K562 (cell line): ENCODE data around the gene ASB2. TPM values are rescaled to one million over a fixed set of nuclear protein-coding genes. Genes with fewer than 3 reads are reported as not detected.

Source experiments
- ATAC-seq: fragments of 200-7000 bp; cut with Tn5 transposase; 3 replicates; pipeline ENCODE4 v1.9.1; 2020; ENCODE audit warnings: moderate library complexity
- BruUV-seq: library from RNA; stranded (reverse); fragments of 400-500 nt; replicated peaks from 2 replicates; lab custom pipeline; 2021; lab: Mats Ljungman, UMichigan
- CTCF ChIA-PET: fragments of 300-600 bp; formaldehyde crosslinking; extraction: SDS; loops from one replicate; lab custom pipeline; 2021; ENCODE audit warnings: low intra/inter-chr PET ratio; lab: Yijun Ruan, JAX
- POLR2A ChIA-PET: fragments of 300-600, 350-650 bp; sonication (Branson Sonifier 250); formaldehyde crosslinking; extraction: SDS; loops from one replicate; lab custom pipeline; 2021; ENCODE audit warnings: antibody characterized with exemption, inconsistent platforms; lab: Yijun Ruan, JAX
- DNase-seq, 4 experiments: peaks; one replicate each; pipeline versions ENCODE4 v3.0.0 to v3.0.0-alpha.2; 2011 to 2018; ENCODE audit warnings: low spot score in 3 of 4, mixed read lengths in 3 of 4; ENCODE audit errors: extremely low read depth in 1 of 4
- FAIRE-seq: peaks from 2 replicates; lab custom pipeline; 2011; peaks lifted over from hg19 to GRCh38; lab: Jason Lieb, UNC
- H2AFZ ChIP-seq: 2 replicates; pipeline ENCODE4 v1.6.0; 2011; ENCODE audit warnings: low read depth, low read length, control low read depth, inconsistent platforms
- H3K27ac ChIP-seq: fragments of 200-600 bp; 3 replicates; pipeline ENCODE4 v1.8.0; 2011; ENCODE audit warnings: low read depth, mild to moderate bottlenecking, control low read depth, inconsistent platforms, low read length, moderate library complexity, mixed read lengths; ENCODE audit errors: extremely low read depth
- H3K27me3 ChIP-seq, 2 experiments: fragments of 300-600 bp in 1 of 2; 2 replicates in 1 of 2; 3 replicates in 1 of 2; pipeline versions ENCODE4 v1.6.0 to v1.8.0; 2011; ENCODE audit warnings: inconsistent platforms in 2 of 2, low read length in 2 of 2, mild to moderate bottlenecking in 1 of 2, mixed read lengths in 1 of 2, moderate library complexity in 1 of 2; ENCODE audit not compliant: control insufficient read depth in 2 of 2, insufficient read depth in 2 of 2
- H3K36me3 ChIP-seq: fragments of 300-600 bp; 3 replicates; pipeline ENCODE4 v1.8.0; 2011; ENCODE audit warnings: mild to moderate bottlenecking, low read length, inconsistent platforms; ENCODE audit not compliant: control insufficient read depth, insufficient read depth
- H3K4me1 ChIP-seq, 2 experiments: fragments of 200-600 bp in 1 of 2; replicated peaks in 1 of 2; 2 replicates in 1 of 2; 3 replicates in 1 of 2; pipeline versions ENCODE4 v1.5.1 to v1.8.0; 2011; ENCODE audit warnings: inconsistent platforms in 2 of 2, low read length in 2 of 2, mild to moderate bottlenecking in 1 of 2, mixed read lengths in 1 of 2, moderate library complexity in 1 of 2; ENCODE audit not compliant: control insufficient read depth in 2 of 2, insufficient read depth in 2 of 2
- H3K4me2 ChIP-seq: 2 replicates; pipeline ENCODE4 v1.6.1; 2011; ENCODE audit warnings: low read length, control low read depth, inconsistent platforms, mixed read lengths; ENCODE audit not compliant: insufficient read depth
- H3K4me3 ChIP-seq: fragments of 200-600 bp; sonication (generic), shearing (Covaris generic); 2 replicates; pipeline ENCODE4 v1.5.1; 2016; ENCODE audit warnings: control low read depth, inconsistent platforms
- H3K79me2 ChIP-seq: fragments of 200-600 bp; 3 replicates; pipeline ENCODE4 v1.8.0; 2011; ENCODE audit warnings: low read length, inconsistent platforms; ENCODE audit not compliant: control insufficient read depth, insufficient read depth
- H3K9ac ChIP-seq, 2 experiments: 2 replicates each; pipeline versions ENCODE4 v1.6.0 to v1.6.1; 2011; ENCODE audit warnings: low read depth in 2 of 2, low read length in 2 of 2, control low read depth in 1 of 2, inconsistent platforms in 1 of 2, mild to moderate bottlenecking in 1 of 2, mixed read lengths in 1 of 2; ENCODE audit not compliant: insufficient read depth in 1 of 2
- H3K9me1 ChIP-seq: one replicate; pipeline ENCODE4 v1.6.0; 2011; ENCODE audit warnings: inconsistent platforms, mild to moderate bottlenecking, low read length, moderate library complexity; ENCODE audit not compliant: control insufficient read depth, insufficient read depth
- H3K9me3 ChIP-seq: replicated peaks from 2 replicates; pipeline ENCODE4 v1.5.1; 2011; ENCODE audit warnings: low read depth, low read length, inconsistent platforms; ENCODE audit not compliant: control insufficient read depth, insufficient read depth
- H4K20me1 ChIP-seq: replicated peaks from 2 replicates; pipeline ENCODE4 v1.6.1; 2011; ENCODE audit warnings: low read length, inconsistent platforms, mixed read lengths; ENCODE audit not compliant: control insufficient read depth, insufficient read depth
- CHCHD3 ChIP-seq: fragments of 250-450 bp; sonication (Bioruptor Pico); IDR thresholded peaks from 2 replicates; pipeline ENCODE4 v2.1.2; 2022; ENCODE audit warnings: mild to moderate bottlenecking
- DNMT1 ChIP-seq: fragments of 450-650 bp; IDR thresholded peaks from 2 replicates; pipeline ENCODE4 v1.6.1; 2016; ENCODE audit warnings: antibody characterized with exemption, mild to moderate bottlenecking
- GABPA ChIP-seq: fragments of 200-800 bp; sonication (Bioruptor generic); conservative IDR thresholded peaks from 2 replicates; pipeline ENCODE4 v1.6.1; 2016; ENCODE audit warnings: low read depth, missing genetic modification characterization, missing compliant biosample characterization
- HDAC2 ChIP-seq: fragments of 450-650 bp; IDR thresholded peaks from 2 replicates; pipeline ENCODE4 v1.6.1; 2016; ENCODE audit warnings: mild to moderate bottlenecking
- KDM2B ChIP-seq: fragments of 250-450 bp; sonication (Bioruptor Pico); IDR thresholded peaks from 2 replicates; pipeline ENCODE4 v1.8.0; 2021; ENCODE audit warnings: mild to moderate bottlenecking, moderate library complexity
- LARP7 ChIP-seq: fragments of 450-650 bp; IDR thresholded peaks from 2 replicates; pipeline ENCODE4 v1.6.1; 2016
- LEF1 ChIP-seq: fragments of 450-650 bp; IDR thresholded peaks from 2 replicates; pipeline ENCODE4 v1.6.1; 2016; ENCODE audit warnings: mild to moderate bottlenecking
- MAFF ChIP-seq: IDR thresholded peaks from 2 replicates; pipeline ENCODE4 v1.6.1; 2012; ENCODE audit warnings: low read length, improper control_type of control experiment
- MAFK ChIP-seq: IDR thresholded peaks from 2 replicates; pipeline ENCODE4 v1.6.1; 2011; ENCODE audit warnings: low read length, improper control_type of control experiment
- MTA1 ChIP-seq: fragments of 450-650 bp; IDR thresholded peaks from 2 replicates; pipeline ENCODE4 v1.6.1; 2017; ENCODE audit warnings: borderline replicate concordance
- MXI1 ChIP-seq: IDR thresholded peaks from 2 replicates; pipeline ENCODE4 v1.6.1; 2011; ENCODE audit warnings: low read depth, mild to moderate bottlenecking, improper control_type of control experiment, low read length
- NFIC ChIP-seq: fragments of 450-650 bp; IDR thresholded peaks from 2 replicates; pipeline ENCODE4 v1.6.1; 2017; ENCODE audit warnings: mild to moderate bottlenecking, inconsistent platforms
- POLR3A ChIP-seq: IDR thresholded peaks from 2 replicates; pipeline ENCODE4 v1.6.1; 2011; ENCODE audit warnings: borderline replicate concordance, mild to moderate bottlenecking, moderate library complexity; ENCODE audit not compliant: insufficient read length, insufficient read depth; ENCODE audit errors: extremely low read depth
- RUNX1 ChIP-seq: sonication (generic); IDR thresholded peaks from 2 replicates; pipeline ENCODE4 v1.6.1; 2016; ENCODE audit warnings: antibody characterized with exemption, low read depth
- SRSF1 ChIP-seq: fragments of 200-400 bp; formaldehyde crosslinking; IDR thresholded peaks from 2 replicates; pipeline ENCODE4 v1.6.1; 2017; ENCODE audit warnings: mild to moderate bottlenecking, low read depth, low read length, moderate library complexity
- TAL1 ChIP-seq: fragments of 450-650 bp; IDR thresholded peaks from 2 replicates; pipeline ENCODE4 v1.6.1; 2016; ENCODE audit warnings: mild to moderate bottlenecking
- YBX1 ChIP-seq: fragments of 450-650 bp; IDR thresholded peaks from 2 replicates; pipeline ENCODE4 v1.7.1; 2016; ENCODE audit warnings: mild to moderate bottlenecking
- ZBTB1 ChIP-seq: sonication (generic); formaldehyde crosslinking; IDR thresholded peaks from 2 replicates; pipeline ENCODE4 v1.8.1; 2023; ENCODE audit warnings: missing genetic modification reagents, low read depth, mild to moderate bottlenecking, borderline replicate concordance
- ZNF121 ChIP-seq: sonication (generic); formaldehyde crosslinking; conservative IDR thresholded peaks from 2 replicates; pipeline ENCODE4 v1.8.0; 2022; ENCODE audit warnings: missing genetic modification reagents
- ZNF140 ChIP-seq: fragments of 250-450 bp; sonication (Bioruptor Pico); IDR thresholded peaks from 2 replicates; pipeline ENCODE4 v1.8.0; 2021; ENCODE audit warnings: moderate library complexity, mild to moderate bottlenecking, inconsistent platforms
- ZNF217 ChIP-seq: sonication (generic); formaldehyde crosslinking; IDR thresholded peaks from 2 replicates; pipeline ENCODE4 v1.8.0; 2022; ENCODE audit warnings: mild to moderate bottlenecking, missing genetic modification reagents
- ZNF23 ChIP-seq: fragments of 250-450 bp; sonication (Bioruptor Pico); IDR thresholded peaks from 2 replicates; pipeline ENCODE4 v1.4.0; 2020; ENCODE audit warnings: mild to moderate bottlenecking
- ZNF24 ChIP-seq: fragments of 450-650 bp; IDR thresholded peaks from 2 replicates; pipeline ENCODE4 v1.6.1; 2016
- ZNF431 ChIP-seq: sonication (generic); formaldehyde crosslinking; IDR thresholded peaks from 2 replicates; pipeline ENCODE4 v1.8.0; 2022; ENCODE audit warnings: mild to moderate bottlenecking, missing genetic modification reagents
- ZSCAN32 ChIP-seq: fragments of 450-650 bp; formaldehyde crosslinking; IDR thresholded peaks from 2 replicates; pipeline ENCODE4 v1.4.0; 2020; ENCODE audit warnings: mild to moderate bottlenecking, moderate library complexity
- WGBS: fragments of 100-300 bp; shearing (Covaris generic); methylation state at CpG from one replicate; pipeline ENCODE4 v1.1.6; 2016; ENCODE audit warnings: low coverage, mixed read lengths; ENCODE audit not compliant: insufficient coverage; ENCODE audit errors: missing lambda C conversion rate; 5-methylcytosine and 5-hydroxymethylcytosine counted together
- in situ Hi-C: fragments of 300-500 bp; cut with MboI; formaldehyde crosslinking; loops from 4 replicates; pipeline ENCODE4 v1.15.0; 2018; ENCODE audit warnings: inconsistent platforms, mixed read lengths
- intact Hi-C: fragments of 100-400 bp; cut with micrococcal nuclease; formaldehyde crosslinking; loops from 2 replicates; pipeline ENCODE4 v1.14.2; 2022
- polyA plus RNA-seq, 8 experiments: library from polyadenylated mRNA; depleted of rRNA in 4 of 8; stranded (reverse) in 5 of 8; unstranded in 3 of 8; fragments of >200 nt; fragmentation: Nextera tagmentation in 2 of 8; fragmentation: Illumina TruSeq in 1 of 8; extraction: Ambion mirVana in 2 of 8; extraction: Trizol in 1 of 8; gene quantifications; 2 replicates each; pipeline versions ENCODE4 v1.2.1 to v1.2.3, GENCODE V29; 2011 to 2014; ENCODE audit warnings: inconsistent platforms in 1 of 8, missing spikeins in 1 of 8
- total RNA-seq, 7 experiments: library from RNA; depleted of rRNA in 6 of 7; stranded (reverse); fragments of >200 nt in 6 of 7; fragmentation: Illumina TruSeq in 2 of 7; extraction: Trizol in 2 of 7; gene quantifications; 2 replicates each; pipeline versions ENCODE4 v1.2.1 to v1.2.3, GENCODE V29; 2011 to 2021; ENCODE audit warnings: low replicate concordance in 1 of 7
- TF ChIP-seq, protein P1 (sequence below): fragments of 250-450 bp; sonication (Bioruptor Pico); IDR thresholded peaks from 2 replicates; pipeline ENCODE4 v1.5.0; 2021

ASB2 gene
- total and polyA plus RNA-seq, 9 of the 15 experiments (the other 6 are each of a cell fraction or from before 2014, with no cell fraction given), result not detected

DNA sequence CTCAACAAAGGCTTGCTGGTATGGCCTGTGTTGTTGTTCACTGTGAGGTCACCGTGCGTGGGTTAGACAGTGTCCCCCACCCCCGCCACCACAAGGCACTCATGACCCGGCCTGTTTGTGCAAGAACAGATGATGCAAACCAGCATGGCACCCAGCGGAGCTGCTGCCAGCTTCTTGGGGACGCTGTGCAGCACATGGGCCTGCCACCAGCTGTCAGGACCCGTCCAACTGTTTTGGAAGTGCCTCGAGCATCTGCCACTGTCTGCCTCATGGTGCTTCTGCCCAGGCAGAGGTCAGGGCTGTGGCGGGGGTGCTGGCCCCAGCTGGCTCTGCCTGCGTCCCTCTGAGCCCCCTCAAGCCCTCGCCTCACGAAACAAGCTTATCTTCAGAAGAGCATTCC, 1.5 kb downstream of the ASB2 start (continued):
- TF ChIP-seq, protein P1, sequence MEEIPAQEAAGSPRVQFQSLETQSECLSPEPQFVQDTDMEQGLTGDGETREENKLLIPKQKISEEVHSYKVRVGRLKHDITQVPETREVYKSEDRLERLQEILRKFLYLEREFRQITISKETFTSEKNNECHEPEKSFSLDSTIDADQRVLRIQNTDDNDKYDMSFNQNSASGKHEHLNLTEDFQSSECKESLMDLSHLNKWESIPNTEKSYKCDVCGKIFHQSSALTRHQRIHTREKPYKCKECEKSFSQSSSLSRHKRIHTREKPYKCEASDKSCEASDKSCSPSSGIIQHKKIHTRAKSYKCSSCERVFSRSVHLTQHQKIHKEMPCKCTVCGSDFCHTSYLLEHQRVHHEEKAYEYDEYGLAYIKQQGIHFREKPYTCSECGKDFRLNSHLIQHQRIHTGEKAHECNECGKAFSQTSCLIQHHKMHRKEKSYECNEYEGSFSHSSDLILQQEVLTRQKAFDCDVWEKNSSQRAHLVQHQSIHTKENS (CRISPR knock-in tag), result no peak
- TF ChIP-seq YBX1 (no peak), ZBTB1 (CRISPR knock-in tag) (no peak), ZSCAN32 (CRISPR knock-in tag) (no peak), GABPA (tag) (no peak), NFIC (no peak), RUNX1 (no peak), KDM2B (CRISPR knock-in tag) (no peak), SRSF1 (no peak), ZNF121 (CRISPR knock-in tag) (no peak), ZNF140 (CRISPR knock-in tag) (no peak), TAL1 (no peak)
- TF ChIP-seq, all 486 proteins: peak for 0

DNA sequence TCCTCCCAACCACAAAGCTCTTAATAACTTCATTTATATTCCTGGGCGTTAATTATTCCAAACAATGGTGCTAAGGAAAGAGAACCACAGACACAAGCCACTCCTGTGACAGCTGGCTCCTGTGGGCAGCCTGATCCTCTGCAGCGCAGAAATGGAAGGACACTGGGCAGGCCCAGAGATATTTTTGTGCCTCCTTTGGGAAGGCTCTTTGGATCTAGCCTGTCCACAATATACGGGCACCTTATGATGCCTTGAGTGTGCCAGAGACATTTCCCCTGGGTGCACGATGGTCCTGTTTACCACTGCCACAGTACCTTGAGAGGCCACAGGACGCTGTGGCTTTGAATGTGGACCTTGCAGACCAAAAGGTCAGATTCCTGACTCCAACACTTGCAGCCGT, 2.1 kb downstream of the ASB2 start:
- H3K4me3 ChIP-seq, result no peak overlapping the region
- no peaks in the 10 kb centered on the region; a peak in 1 of 5 replicates for H3K4me1 ChIP-seq
- ChIA-PET POLR2A (interaction anchor here (0.7 kb wide), 2 partner anchors 863 to 953 kb away, joined by 3 read pairs; no protein-coding TSS in a partner anchor), CTCF (no interaction called here)
- peaks cover 0 to 47% of the 10 kb centered on the region in 2 experiments; a peak in 2 of 5 replicates for H3K27me3 ChIP-seq
- WGBS, result 2% methylated on average over 6 of the region's 6 CpGs
- DNase-seq (no peak), ATAC-seq (no peak), FAIRE-seq (no peak)
- H4K20me1 ChIP-seq, result no peaks in the 10 kb centered on the region
- no peak overlapping the region for H3K4me2 ChIP-seq
- H2AFZ ChIP-seq, result no peak overlapping the region
- H3K9ac ChIP-seq, result no peak overlapping the region
- intact Hi-C loops (no loop called here), in situ Hi-C loops (no loop called here)
- H3K27ac ChIP-seq, result no peak overlapping the region
- BruUV-seq, result no TSS peak
- no peaks in the 10 kb centered on the region for H3K9me1 ChIP-seq
- no peaks in the 10 kb centered on the region for H3K9me3 ChIP-seq
- no peaks in the 10 kb centered on the region for H3K79me2 ChIP-seq
- no peaks in the 10 kb centered on the region for H3K36me3 ChIP-seq
- TF ChIP-seq HDAC2 (no peak), MAFF (no peak), ZNF23 (CRISPR knock-in tag) (no peak), MTA1 (no peak), MAFK (no peak), LEF1 (no peak), ZNF24 (no peak), POLR3A (no peak), ZNF217 (CRISPR knock-in tag) (no peak), DNMT1 (no peak), CHCHD3 (CRISPR knock-in tag) (no peak), MXI1 (no peak), ZNF431 (CRISPR knock-in tag) (no peak), ZSCAN32 (CRISPR knock-in tag) (no peak), LARP7 (no peak)
